Panc1 (cell line): ENCODE results near the gene NECTIN1. TPM values are rescaled to one million over a fixed set of nuclear protein-coding genes. Genes with fewer than 3 reads are reported as not detected.

ENCODE experiments used
- ATAC-seq: fragments of 200-7000 bp; cut with Tn5 transposase; 2 replicates; pipeline ENCODE4 v1.9.1; 2020; ENCODE audit warnings: mild to moderate bottlenecking, moderate library complexity
- BruUV-seq: library from RNA; stranded (reverse); fragments of 400-500 nt; replicated peaks from 2 replicates; lab custom pipeline; 2021; lab: Mats Ljungman, UMichigan
- CTCF ChIA-PET: fragments of 300-600 bp; sonication (Branson Sonifier 250); formaldehyde crosslinking; loops from one replicate; lab custom pipeline; 2022; ENCODE audit warnings: antibody characterized with exemption; lab: Charles Lee
- POLR2A ChIA-PET: fragments of 300-600 bp; sonication (Branson Sonifier 250); formaldehyde crosslinking; loops from one replicate; lab custom pipeline; 2022; ENCODE audit warnings: antibody characterized with exemption; lab: Charles Lee
- DNase-seq: peaks from one replicate; pipeline ENCODE4 v3.0.0-alpha.2; 2010; ENCODE audit warnings: low read depth, low spot score
- H3K27ac ChIP-seq: 2 replicates; pipeline ENCODE4 v1.5.1; 2011; ENCODE audit warnings: mild to moderate bottlenecking, low read length, inconsistent platforms
- H3K27me3 ChIP-seq: fragments of 200-500 bp; sonication (Bioruptor generic); 2 replicates; pipeline ENCODE4 v1.6.0; 2014; ENCODE audit warnings: low read length, inconsistent platforms; ENCODE audit not compliant: control insufficient read depth, insufficient read depth
- H3K36me3 ChIP-seq: fragments of 200-500 bp; sonication (Bioruptor generic); 2 replicates; pipeline ENCODE4 v1.5.1; 2014; ENCODE audit warnings: inconsistent platforms, mild to moderate bottlenecking, low read length, moderate library complexity; ENCODE audit not compliant: control insufficient read depth, insufficient read depth
- H3K4me1 ChIP-seq: 2 replicates; pipeline ENCODE4 v1.5.1; 2011; ENCODE audit warnings: inconsistent platforms, mild to moderate bottlenecking, low read length, moderate library complexity; ENCODE audit not compliant: control insufficient read depth, insufficient read depth
- H3K4me3 ChIP-seq, 2 experiments: 2 replicates each; pipeline ENCODE4 v1.5.1; 2011 to 2012; ENCODE audit warnings: low read depth in 2 of 2, low read length in 2 of 2, mild to moderate bottlenecking in 2 of 2, inconsistent platforms in 1 of 2, moderate library complexity in 1 of 2
- H3K9me3 ChIP-seq: fragments of 200-500 bp; sonication (Bioruptor generic); 2 replicates; pipeline ENCODE4 v1.5.1; 2014; ENCODE audit warnings: low read depth, mild to moderate bottlenecking, inconsistent platforms, low read length, moderate library complexity; ENCODE audit not compliant: control insufficient read depth, insufficient read depth
- POLR2AphosphoS5 ChIP-seq: IDR thresholded peaks from 2 replicates; pipeline ENCODE4 v1.6.1; 2012; ENCODE audit warnings: mild to moderate bottlenecking, low read depth, low read length, moderate library complexity
- REST ChIP-seq, 2 experiments: IDR thresholded peaks; 2 replicates each; pipeline ENCODE4 v1.6.1; 2011 to 2012; ENCODE audit warnings: low read depth in 2 of 2, control low read depth in 1 of 2, low read length in 1 of 2, mild to moderate bottlenecking in 1 of 2, moderate library complexity in 1 of 2; ENCODE audit not compliant: insufficient read depth in 1 of 2
- SIN3A ChIP-seq: IDR thresholded peaks from 2 replicates; pipeline ENCODE4 v1.6.1; 2012; ENCODE audit warnings: low read depth, mild to moderate bottlenecking, low read length, moderate library complexity, borderline replicate concordance; ENCODE audit not compliant: insufficient read depth
- TCF7L2 ChIP-seq: IDR thresholded peaks from 2 replicates; pipeline ENCODE4 v1.6.1; 2011; ENCODE audit warnings: mild to moderate bottlenecking, low read depth, low read length, inconsistent platforms
- in situ Hi-C: cut with HindIII; loops from 2 replicates; pipeline ENCODE4 v1.10.0; 2016; ENCODE audit warnings: low sequenced_read_pairs, low pct_unique_long_range_greater_than_20kb
- intact Hi-C: fragments of 100-400 bp; cut with micrococcal nuclease; formaldehyde crosslinking; loops from one replicate; pipeline ENCODE4 v1.10.0; 2022; ENCODE audit not compliant: unreplicated experiment
- total RNA-seq: library from RNA; stranded (reverse); gene quantifications from one replicate; pipeline ENCODE4 v1.2.1, GENCODE V29; 2021; ENCODE audit not compliant: unreplicated experiment
- TF ChIP-seq, protein P1 (sequence below): fragments of 450-650 bp; IDR thresholded peaks from 2 replicates; pipeline ENCODE4 v1.5.1; 2017; ENCODE audit warnings: mild to moderate bottlenecking

Gene NECTIN1
- total RNA-seq, 1 experiment from 2014 or later = 14.6 TPM

DNA sequence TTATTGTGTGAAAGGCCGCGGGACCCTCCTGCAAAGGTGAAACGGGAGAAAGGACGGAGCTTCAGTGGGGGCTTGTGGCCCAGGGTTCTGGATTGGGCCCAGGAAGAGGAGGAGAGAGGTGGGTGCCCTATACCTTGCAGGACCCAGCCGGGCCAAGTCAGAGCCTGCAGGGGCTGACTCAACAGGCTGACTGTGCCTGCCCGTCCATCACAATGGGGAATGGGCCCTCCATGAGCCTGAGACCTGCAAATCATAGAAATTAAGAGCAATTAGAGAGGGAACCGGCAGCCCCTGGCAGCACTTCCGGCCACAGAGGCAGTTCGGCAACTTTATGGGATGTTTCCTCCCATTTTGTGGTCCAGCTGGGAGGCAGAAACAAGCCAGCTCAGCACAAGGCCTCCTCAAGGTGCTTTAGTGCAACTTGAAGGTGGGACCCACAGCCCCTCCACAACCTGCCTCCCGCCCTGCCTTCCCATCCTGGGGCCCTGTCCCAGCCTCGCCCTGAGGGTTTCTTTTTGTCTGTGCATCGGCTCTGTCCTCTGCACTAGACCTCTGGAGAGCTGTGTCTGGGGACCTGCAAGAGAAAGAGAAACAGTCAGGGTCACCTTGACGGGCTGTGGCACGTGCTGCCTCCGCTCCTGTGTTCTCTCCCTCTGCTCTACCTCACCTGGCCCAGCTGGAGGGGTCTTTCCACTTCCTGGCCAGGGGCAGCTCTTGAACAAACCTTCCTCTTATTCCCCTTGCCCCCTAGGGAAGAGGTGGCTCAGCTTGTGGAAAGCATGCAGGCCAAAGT lies 19.1 kb upstream of the NECTIN1 start:
- no TSS peak for BruUV-seq
- no peak for DNase-seq
- intact Hi-C loops = no loop called here
- CTCF ChIA-PET = no interaction called here
- Histone ChIP-seq H3K36me3 (no peaks in the 10 kb centered on the region), H3K27ac (no peak overlapping the region), H3K9me3 (no peaks in the 10 kb centered on the region), H3K27me3 (peaks cover 9% of the 10 kb centered on the region; the same call in 1 of the 2 replicates), H3K4me3 (no peak overlapping the region), H3K4me1 (no peaks in the 10 kb centered on the region)
- ATAC-seq = no peak
- no peak for TF ChIP-seq TCF7L2
- no peak for TF ChIP-seq POLR2AphosphoS5
- no peak for TF ChIP-seq REST (IDR thresholded peaks at IDR 0.05; ENCODE audit: insufficient read depth in 1 of 2, low read depth in 2 of 2, low read length in 1 of 2)
- TF ChIP-seq SIN3A = no peak
- TF ChIP-seq, protein P1, sequence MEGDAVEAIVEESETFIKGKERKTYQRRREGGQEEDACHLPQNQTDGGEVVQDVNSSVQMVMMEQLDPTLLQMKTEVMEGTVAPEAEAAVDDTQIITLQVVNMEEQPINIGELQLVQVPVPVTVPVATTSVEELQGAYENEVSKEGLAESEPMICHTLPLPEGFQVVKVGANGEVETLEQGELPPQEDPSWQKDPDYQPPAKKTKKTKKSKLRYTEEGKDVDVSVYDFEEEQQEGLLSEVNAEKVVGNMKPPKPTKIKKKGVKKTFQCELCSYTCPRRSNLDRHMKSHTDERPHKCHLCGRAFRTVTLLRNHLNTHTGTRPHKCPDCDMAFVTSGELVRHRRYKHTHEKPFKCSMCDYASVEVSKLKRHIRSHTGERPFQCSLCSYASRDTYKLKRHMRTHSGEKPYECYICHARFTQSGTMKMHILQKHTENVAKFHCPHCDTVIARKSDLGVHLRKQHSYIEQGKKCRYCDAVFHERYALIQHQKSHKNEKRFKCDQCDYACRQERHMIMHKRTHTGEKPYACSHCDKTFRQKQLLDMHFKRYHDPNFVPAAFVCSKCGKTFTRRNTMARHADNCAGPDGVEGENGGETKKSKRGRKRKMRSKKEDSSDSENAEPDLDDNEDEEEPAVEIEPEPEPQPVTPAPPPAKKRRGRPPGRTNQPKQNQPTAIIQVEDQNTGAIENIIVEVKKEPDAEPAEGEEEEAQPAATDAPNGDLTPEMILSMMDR = no peak
- in situ Hi-C loops = no loop called here
- POLR2A ChIA-PET = interaction anchor here (0.5 kb wide), 1 partner anchor 542 kb away, joined by 13 read pairs; the partner anchor contains the start of gene CBL

DNA sequence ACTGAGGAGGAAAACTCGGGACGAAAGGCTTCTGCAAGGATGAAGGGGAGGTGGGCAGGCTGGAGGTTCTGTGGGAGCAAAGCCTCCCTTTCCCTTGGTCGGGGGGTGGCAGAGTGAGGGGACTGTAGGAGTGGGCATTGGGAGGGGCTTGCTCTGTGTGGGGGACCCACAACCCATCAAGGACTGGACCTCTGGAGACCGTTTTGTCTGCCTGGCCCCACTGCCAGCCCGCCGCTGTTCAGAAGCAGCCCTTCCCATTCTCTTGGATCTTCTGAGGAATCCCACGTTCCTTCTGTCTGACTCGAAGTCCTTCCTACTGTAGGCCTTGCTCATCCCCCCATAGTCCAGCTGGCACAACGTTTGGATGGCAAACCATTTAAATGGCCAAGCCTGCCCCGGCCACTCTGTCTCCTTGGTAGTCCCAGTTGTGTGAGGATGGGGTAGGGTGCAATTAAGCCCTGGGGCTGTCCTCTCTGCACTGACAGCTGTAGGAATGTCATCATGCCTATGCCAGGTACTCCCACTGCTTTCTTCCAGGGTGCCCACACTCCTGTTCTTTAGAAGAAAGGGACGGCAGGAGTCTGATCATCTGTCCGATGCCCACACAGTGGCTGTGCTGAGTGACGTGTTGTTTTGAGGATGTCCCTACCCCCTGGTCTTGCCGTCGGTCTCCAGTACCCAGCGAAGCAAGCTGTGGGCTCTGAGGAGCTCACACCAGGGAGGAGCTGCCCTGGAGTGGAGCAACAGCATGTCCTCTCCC lies 17.0 kb upstream of the NECTIN1 start:
- POLR2A ChIA-PET = no interaction called here
- DNase-seq (no peak), ATAC-seq (no peak)
- Histone ChIP-seq H3K36me3 (no peaks in the 10 kb centered on the region), H3K27ac (no peak overlapping the region), H3K4me1 (no peaks in the 10 kb centered on the region), H3K27me3 (peaks cover 5% of the 10 kb centered on the region; the same call in 1 of the 2 replicates), H3K4me3 (no peak overlapping the region), H3K9me3 (no peaks in the 10 kb centered on the region)
- no TSS peak for BruUV-seq
- in situ Hi-C loops = no loop called here
- CTCF ChIA-PET = no interaction called here
- intact Hi-C loops = no loop called here
- TF ChIP-seq, protein P1 = no peak
